MV-4-11 (cell line): ENCODE results near the gene ETV7.
"Not testable (repeated sequence)": the region's sequence is repeated elsewhere in the genome, so short reads cannot be mapped to it uniquely, and the experiment has no call there.

Experiments
- DNase-seq: peaks from one replicate; lab custom pipeline; 2025; lab: John Stamatoyannopoulos, UW

Gene ETV7

DNA sequence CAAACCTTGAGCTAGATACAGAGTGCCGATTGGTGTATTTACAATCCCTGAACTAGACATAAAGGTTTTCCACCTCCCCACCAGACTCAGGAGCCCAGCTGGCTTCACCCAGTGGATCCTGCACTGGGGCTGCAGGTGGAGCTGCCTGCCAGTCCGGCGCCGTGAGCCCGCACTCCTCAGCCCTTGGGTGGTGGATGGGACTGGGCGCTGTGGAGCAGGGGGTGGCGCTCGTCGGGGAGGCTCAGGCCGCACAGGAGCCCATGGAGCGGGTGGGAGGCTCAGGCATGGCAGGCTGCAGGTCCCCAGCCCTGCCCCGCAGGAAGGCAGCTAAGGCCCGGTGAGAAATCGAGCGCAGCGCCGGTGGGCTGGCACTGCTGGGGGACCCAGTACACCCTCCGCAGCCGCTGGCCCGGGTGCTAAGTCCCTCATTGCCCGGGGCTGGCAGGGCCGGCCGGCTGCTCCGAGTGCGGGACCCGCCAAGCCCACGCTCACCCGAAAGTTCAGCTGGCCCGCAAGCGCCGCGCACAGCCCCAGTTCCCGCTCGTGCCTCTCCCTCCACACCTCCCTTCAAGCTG, 23.3 kb downstream of the ETV7 start:
- not testable (repeated sequence) for DNase-seq

DNA sequence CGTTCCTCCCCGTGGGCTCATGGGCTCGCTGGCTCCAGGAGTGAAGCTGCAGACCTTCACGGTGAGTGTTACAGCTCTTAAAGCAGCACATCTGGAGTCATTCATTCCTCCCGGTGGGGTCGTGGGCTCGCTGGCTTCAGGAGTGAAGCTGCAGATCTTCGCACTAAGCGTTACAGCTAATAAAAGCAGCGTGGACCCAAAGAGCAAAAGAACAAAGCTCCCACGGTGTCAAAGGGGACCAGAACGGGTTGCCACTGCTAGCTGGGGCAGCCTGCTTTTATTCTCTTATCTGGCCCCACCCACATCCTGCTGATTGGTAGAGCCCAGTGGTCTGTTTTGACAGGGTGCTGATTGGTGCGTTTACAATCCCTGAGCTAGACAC, 24.1 kb downstream of the ETV7 start:
- not testable (repeated sequence) for DNase-seq

DNA sequence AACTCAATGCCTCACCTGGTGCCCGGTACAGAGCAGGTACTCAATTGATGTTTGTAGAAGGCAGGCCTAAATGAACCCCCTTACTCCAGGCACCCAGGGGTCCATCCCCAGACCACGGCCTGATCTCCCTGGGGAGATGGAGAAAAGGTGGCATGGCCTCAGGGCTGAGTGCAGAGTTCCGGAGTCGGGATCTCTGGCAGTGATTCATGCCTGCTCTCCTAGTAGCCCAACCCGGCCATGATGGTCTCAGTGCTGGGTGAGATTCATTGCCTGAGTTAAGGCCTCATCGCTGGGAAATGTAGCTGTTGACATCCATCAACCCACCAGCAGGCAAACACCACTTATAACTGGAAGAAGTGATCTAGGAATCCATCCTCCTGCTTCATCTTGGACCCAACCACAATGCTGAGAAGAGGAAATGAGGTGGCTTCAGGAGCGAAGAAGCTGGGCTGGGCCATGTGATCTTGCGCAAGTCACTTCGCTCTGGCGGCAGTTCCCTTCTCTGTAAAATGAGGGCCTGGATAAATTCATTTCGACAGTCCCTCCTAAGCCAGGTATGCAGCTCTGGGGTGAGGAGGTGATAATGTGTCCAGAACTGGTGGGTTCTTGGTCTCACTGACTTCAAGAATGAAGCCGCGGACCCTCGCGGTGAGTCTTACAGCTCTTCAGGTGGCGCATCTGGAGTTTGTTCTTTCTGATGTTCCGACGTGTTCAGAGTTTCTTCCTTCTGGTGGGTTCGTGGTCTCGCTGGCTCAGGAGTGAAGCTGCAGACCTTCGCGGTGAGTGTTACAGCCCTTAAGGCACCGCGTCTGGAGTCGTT, 24.7 kb downstream of the ETV7 start:
- DNase-seq: peak; percentile 70

GRCh38 chr6:36361071-36361470, 26.4 kb downstream of the ETV7 start:
- DNase-seq: no peak

- DNase-seq: peak; percentile 56
Measured at GRCh38 chr6:36360241-36361054, 27.0 kb downstream of the ETV7 start.

- no peak for DNase-seq
Measured at GRCh38 chr6:36358226-36358915, 29.1 kb downstream of the ETV7 start.

- no peak for DNase-seq
Measured at GRCh38 chr6:36357872-36358225, 29.6 kb downstream of the ETV7 start.

GRCh38 chr6:36355819-36356218, 31.6 kb downstream of the ETV7 start:
- DNase-seq: peak; percentile 65

DNA sequence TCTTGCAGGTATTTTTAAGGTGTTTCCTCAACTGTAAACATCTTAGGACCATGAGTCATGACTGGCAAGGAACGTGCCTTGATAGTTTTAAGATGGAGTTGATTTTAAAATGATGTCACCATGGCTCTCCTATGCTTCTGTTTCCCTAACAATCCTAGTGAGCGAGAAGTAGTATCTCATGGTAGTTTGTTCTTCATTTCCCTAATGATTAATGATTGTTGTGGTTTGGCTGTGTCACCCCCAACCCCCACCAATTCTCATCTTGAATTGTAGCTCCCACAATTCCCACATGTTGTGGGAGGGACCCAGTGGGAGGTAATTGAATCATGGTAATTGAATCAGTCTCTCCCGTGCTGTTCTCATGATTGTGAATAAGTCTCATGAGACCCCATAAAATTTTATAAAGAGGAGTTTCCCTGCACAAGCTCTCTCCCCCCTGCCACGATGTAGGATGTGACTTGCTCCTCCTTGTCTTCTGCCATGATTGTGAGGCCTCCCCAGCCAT, 34.0 kb downstream of the ETV7 start:
- no peak for DNase-seq

DNA sequence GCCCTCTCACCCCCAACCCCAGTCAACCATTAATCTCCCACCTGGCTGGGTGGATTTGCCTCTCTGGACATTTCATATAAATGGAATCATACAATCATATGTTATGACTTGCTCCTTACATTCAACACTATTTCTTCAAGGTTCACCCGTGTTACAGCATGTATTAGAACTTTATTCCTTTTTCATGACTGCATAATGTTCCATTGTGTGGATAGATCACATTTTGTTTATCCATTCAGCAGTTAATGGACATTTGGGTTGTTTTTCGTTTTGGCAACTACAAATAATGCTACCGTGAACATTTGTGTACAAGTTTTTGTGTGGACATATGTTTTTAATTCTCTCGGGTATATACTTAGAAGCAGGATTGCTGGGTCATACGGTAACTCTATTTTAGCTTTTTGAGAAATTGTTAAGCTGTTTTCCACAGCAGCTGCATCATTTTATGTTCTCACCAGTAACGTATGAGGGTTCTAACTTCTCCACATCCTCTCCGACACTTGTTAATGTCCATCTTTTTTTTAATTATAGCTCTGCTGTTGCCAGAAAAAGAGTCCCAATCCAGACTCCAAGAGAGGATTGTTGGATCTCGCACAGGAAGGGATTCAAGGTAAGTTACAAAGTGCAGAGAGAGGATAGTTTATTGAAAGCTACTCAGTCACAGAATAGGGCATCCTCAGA, 34.9 kb downstream of the ETV7 start:
- DNase-seq: no peak

DNA sequence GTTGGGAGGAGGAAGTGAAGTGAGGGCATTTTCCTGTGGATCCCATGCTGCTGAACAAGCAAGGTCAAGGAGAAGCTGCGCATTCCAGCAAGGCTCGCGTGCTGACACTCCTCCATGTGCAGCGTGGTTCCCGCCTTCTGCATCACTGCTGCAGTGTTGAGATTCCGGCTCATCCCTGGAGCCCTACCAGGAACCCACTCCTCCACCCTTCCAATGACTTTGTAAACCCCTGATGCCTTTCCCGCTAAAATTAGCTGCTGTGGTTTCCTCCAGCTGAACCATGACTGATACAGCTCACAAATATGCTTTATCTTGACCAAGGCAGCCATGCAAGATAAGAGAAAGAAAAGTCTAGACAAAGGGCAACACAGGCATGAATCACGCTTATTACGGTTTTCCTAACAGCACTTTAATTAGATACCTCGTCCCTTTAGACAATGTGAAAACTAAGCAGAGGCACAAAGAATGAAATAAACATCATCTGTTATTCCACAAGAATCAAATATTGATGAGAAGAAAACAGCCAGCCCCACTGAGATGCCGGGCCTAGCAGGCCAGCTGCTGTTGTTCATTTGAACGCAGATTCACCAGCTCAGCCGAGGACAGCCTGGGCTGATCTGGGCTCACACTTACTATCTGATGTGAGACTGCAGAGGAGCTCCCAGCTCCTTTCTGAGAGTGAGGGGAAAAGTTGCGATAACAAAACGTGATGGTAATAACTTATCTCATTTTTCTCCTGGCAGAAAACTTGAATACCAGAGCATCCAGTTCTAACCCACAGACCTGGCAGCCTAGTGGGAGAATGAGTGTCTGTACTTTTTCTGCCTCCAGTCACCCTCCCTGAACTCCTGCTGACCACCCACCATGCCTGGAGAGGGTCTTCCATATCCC, 36.5 kb downstream of the ETV7 start:
- peak; percentile 20 for DNase-seq

GRCh38 chr6:36350082-36350481, 37.4 kb downstream of the ETV7 start:
- DNase-seq: no peak

DNA sequence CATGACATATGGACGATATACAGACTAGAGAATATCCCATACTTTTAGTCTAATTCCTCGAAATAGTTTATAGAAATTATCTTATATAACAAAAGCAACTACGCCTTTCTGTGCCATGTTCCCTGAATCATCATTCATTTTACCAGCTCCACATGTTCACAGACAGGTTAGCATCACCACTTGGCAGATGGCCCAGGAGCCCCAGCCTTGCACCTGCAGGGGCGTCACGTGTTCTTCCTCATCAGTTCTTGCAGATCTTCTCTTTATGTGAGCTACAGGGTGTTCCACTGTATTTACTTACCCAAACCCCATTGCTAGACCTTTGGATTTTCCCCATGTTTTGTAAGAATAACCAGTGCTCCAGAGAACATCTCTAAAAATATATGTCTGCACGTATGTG, 38.2 kb downstream of the ETV7 start:
- DNase-seq: no peak

DNA sequence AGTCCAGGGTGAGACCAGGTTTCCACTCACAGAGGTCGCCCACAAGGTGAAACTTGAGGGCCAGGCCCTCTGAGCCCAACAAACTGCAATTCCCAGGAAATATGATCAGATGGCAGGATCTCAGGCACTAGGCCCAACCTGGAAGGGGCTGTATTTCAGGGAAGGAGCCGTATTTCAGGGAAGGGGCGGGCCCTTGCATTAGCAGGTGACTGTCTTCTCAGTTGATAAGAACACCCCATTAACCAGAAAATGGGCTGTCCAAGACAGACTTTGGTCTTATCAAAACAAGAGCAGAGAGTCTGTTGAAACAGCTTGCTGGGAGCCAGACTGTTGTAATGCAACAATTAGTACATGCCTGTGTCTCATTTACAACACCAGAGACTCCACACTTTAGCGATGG, 39.8 kb downstream of the ETV7 start:
- no peak for DNase-seq

DNA sequence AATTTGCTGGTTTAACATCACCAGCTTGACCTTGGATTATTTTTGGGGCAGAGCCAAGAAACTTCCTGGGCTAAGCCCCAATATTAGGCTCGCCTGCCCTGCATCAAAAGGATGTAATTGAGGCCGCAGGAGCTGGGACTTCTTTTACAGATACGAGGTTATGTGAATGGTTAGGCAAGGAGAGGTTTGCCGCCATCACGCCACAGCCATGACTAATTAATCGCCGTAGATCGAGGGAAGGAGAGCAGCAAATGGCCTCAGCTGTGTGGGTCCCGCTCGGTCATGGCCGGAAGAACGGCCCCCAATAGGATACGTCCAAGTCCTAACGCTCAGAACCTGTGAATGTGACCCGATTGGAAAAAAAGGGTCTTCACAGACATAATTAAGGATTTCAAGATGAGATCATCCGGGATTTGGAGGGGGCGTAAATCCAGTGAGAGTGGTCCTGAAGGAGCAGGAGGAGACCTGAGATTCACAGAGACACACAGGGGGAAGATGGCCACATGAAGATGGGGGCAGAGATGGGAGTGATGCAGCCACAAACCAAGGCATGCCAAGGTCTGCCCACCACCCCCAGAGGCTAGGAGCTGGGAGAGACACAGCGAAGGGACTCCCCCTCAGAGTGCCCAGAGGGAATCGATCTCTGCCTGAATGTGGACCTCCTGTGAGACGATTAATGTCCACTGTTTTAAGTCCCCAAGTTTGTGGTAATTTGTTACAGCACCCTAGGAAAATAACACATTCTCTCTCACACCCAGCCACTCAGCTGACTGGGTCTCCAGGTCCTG, 40.8 kb downstream of the ETV7 start:
- DNase-seq: no peak

GRCh38 chr6:36345681-36346466, 41.6 kb downstream of the ETV7 start:
- no peak for DNase-seq

GRCh38 chr6:36343109-36343680, 44.3 kb downstream of the ETV7 start:
- peak; percentile 77 for DNase-seq

DNA sequence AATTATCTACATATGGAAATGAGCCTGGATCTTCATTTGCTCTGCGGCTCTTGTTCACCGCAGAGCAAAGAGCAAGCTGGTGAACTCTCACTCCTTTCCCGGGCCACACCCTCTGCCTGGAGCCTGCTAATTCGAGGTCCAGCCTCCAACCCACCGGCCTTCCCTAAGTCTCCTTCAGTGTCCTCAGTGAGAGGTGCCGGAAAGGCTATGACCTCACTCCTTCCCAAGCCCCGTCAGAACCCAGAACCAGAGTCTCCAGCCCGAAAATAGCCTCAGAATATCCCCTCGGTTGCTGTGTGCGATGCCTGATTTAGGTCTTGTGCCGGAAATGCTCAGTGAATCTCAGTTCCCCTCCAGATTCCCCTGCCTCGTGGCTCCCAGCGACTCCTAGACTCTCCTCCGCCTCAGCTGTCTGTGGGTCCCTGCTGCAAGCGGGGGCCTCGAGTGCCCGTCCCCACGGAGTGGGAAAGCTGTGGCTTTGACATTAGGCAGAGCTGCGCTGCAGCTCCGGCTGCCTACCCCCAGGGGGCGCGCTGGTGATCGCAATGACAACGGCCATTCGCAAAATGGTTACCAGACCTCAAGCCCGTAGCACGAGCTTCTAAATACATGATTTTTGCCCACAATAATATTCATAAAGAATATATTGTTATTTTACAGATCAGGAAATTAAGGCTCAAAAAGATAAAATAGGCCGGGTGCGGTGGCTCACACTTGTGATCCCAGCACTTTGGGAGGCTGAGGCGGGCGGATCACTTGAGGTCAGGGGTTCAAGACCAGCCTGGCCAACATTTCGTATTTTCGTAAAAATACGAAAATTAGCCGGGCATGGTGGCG, 46.6 kb downstream of the ETV7 start:
- peak; percentile 60 for DNase-seq
